ENCODE measurements around the gene ZSCAN32.

The ZSCAN32 gene

GRCh38 chr16:3377917-3378316 lies 22.9 kb downstream of the ZSCAN32 start:
- Mint-ChIP-seq H3K4me3 (no peak overlapping the region), H3K36me3 (peaks cover 95% of the 10 kb centered on the region), H3K4me1 (no peaks in the 10 kb centered on the region), H3K27me3 (no peaks in the 10 kb centered on the region), H3K9me3 (peaks cover 44% of the 10 kb centered on the region), H3K27ac (no peak overlapping the region)
- no peak for ATAC-seq

- no peak for ATAC-seq
- Mint-ChIP-seq H3K4me1 (no peaks in the 10 kb centered on the region), H3K27me3 (no peaks in the 10 kb centered on the region), H3K27ac (no peak overlapping the region), H3K4me3 (no peak overlapping the region), H3K9me3 (peaks cover 39% of the 10 kb centered on the region), H3K36me3 (peaks cover 73% of the 10 kb centered on the region)
These were observed 25.1 kb downstream of the ZSCAN32 start for GRCh38 chr16:3375680-3376079.

GRCh38 chr16:3369073-3369472 lies 31.7 kb downstream of the ZSCAN32 start:
- Mint-ChIP-seq H3K27me3 (no peaks in the 10 kb centered on the region), H3K4me3 (no peak overlapping the region), H3K36me3 (peaks cover 24% of the 10 kb centered on the region), H3K4me1 (peaks cover 7% of the 10 kb centered on the region), H3K27ac (no peak overlapping the region), H3K9me3 (peaks cover 11% of the 10 kb centered on the region)
- no peak for ATAC-seq

- peak; percentile 98 for ATAC-seq
- Mint-ChIP-seq H3K4me1 (peaks cover 7% of the 10 kb centered on the region), H3K27ac (peak overlapping the region; percentile 89), H3K9me3 (peaks cover 15% of the 10 kb centered on the region), H3K27me3 (peaks cover 12% of the 10 kb centered on the region), H3K4me3 (peak overlapping the region; percentile 82), H3K36me3 (peaks cover 20% of the 10 kb centered on the region)
These were observed 35.9 kb downstream of the ZSCAN32 start for GRCh38 chr16:3364774-3365427.

GRCh38 chr16:3363793-3364192 lies 37.0 kb downstream of the ZSCAN32 start:
- Mint-ChIP-seq H3K9me3 (peaks cover 15% of the 10 kb centered on the region), H3K4me1 (peaks cover 7% of the 10 kb centered on the region), H3K4me3 (no peak overlapping the region), H3K27ac (no peak overlapping the region), H3K27me3 (peaks cover 16% of the 10 kb centered on the region), H3K36me3 (peaks cover 20% of the 10 kb centered on the region)
- ATAC-seq: no peak

- Mint-ChIP-seq H3K4me1 (peaks cover 7% of the 10 kb centered on the region), H3K27ac (no peak overlapping the region), H3K36me3 (peaks cover 20% of the 10 kb centered on the region), H3K9me3 (peaks cover 15% of the 10 kb centered on the region), H3K4me3 (no peak overlapping the region), H3K27me3 (peaks cover 16% of the 10 kb centered on the region)
- ATAC-seq: no peak
These were observed 37.9 kb downstream of the ZSCAN32 start for GRCh38 chr16:3362931-3363330.

- peaks cover 26% of the 10 kb centered on the region for H3K27me3 Mint-ChIP-seq
- H3K27ac Mint-ChIP-seq: no peak overlapping the region
- ATAC-seq: no peak
- H3K4me1 Mint-ChIP-seq: no peaks in the 10 kb centered on the region
- no peak overlapping the region for H3K4me3 Mint-ChIP-seq
- peaks cover 28% of the 10 kb centered on the region for H3K36me3 Mint-ChIP-seq
- peaks cover 15% of the 10 kb centered on the region for H3K9me3 Mint-ChIP-seq
These were observed 41.9 kb downstream of the ZSCAN32 start for GRCh38 chr16:3358871-3359270.

GRCh38 chr16:3356118-3356517 lies 44.7 kb downstream of the ZSCAN32 start:
- Mint-ChIP-seq H3K27ac (no peak overlapping the region), H3K4me1 (no peaks in the 10 kb centered on the region), H3K27me3 (peaks cover 26% of the 10 kb centered on the region), H3K9me3 (peaks cover 17% of the 10 kb centered on the region), H3K4me3 (no peak overlapping the region), H3K36me3 (peaks cover 28% of the 10 kb centered on the region)
- no peak for ATAC-seq

GRCh38 chr16:3355589-3355988 lies 45.2 kb downstream of the ZSCAN32 start, which contains the start of gene OR2C1:
TSS of gene OR2C1 (plus strand) at chr16:3355889. CDS start at chr16:3355941, 52 bp downstream.
- Mint-ChIP-seq H3K27me3 (peaks cover 21% of the 10 kb centered on the region), H3K4me3 (no peak within 1 kb of the TSS), H3K27ac (no peak within 1 kb of the TSS), H3K4me1 (no peaks in the 10 kb centered on the region), H3K36me3 (peaks cover 25% of the 10 kb centered on the region), H3K9me3 (peaks cover 14% of the 10 kb centered on the region)
- ATAC-seq: no peak

- no peak for ATAC-seq
- no peak overlapping the region for H3K27ac Mint-ChIP-seq
- H3K4me3 Mint-ChIP-seq: no peak overlapping the region
- H3K4me1 Mint-ChIP-seq: no peaks in the 10 kb centered on the region
- H3K36me3 Mint-ChIP-seq: peaks cover 1% of the 10 kb centered on the region
- peaks cover 5% of the 10 kb centered on the region for H3K9me3 Mint-ChIP-seq
- H3K27me3 Mint-ChIP-seq: no peaks in the 10 kb centered on the region
These were observed 51.6 kb downstream of the ZSCAN32 start for GRCh38 chr16:3349175-3349574.

GRCh38 chr16:3348547-3349167 lies 52.1 kb downstream of the ZSCAN32 start:
- Mint-ChIP-seq H3K36me3 (no peaks in the 10 kb centered on the region), H3K4me1 (no peaks in the 10 kb centered on the region), H3K9me3 (peaks cover 5% of the 10 kb centered on the region), H3K4me3 (no peak overlapping the region), H3K27ac (no peak overlapping the region), H3K27me3 (no peaks in the 10 kb centered on the region)
- no peak for ATAC-seq

- H3K36me3 Mint-ChIP-seq: no peaks in the 10 kb centered on the region
- H3K27me3 Mint-ChIP-seq: no peaks in the 10 kb centered on the region
- H3K9me3 Mint-ChIP-seq: peaks cover 3% of the 10 kb centered on the region
- no peak for ATAC-seq
- H3K4me3 Mint-ChIP-seq: no peak overlapping the region
- no peak overlapping the region for H3K27ac Mint-ChIP-seq
- no peaks in the 10 kb centered on the region for H3K4me1 Mint-ChIP-seq
These were observed 53.2 kb downstream of the ZSCAN32 start for GRCh38 chr16:3347586-3347985.

GRCh38 chr16:3346041-3346440 lies 54.8 kb downstream of the ZSCAN32 start:
- Mint-ChIP-seq H3K4me1 (no peaks in the 10 kb centered on the region), H3K4me3 (no peak overlapping the region), H3K27ac (no peak overlapping the region), H3K36me3 (no peaks in the 10 kb centered on the region), H3K9me3 (peaks cover 3% of the 10 kb centered on the region), H3K27me3 (no peaks in the 10 kb centered on the region)
- no peak for ATAC-seq
